ENCODE measurements around the gene RELL1.
A peak's percentile ranks its signal among the peaks of the same experiment; 100 is the strongest.

Gene RELL1, protein sequence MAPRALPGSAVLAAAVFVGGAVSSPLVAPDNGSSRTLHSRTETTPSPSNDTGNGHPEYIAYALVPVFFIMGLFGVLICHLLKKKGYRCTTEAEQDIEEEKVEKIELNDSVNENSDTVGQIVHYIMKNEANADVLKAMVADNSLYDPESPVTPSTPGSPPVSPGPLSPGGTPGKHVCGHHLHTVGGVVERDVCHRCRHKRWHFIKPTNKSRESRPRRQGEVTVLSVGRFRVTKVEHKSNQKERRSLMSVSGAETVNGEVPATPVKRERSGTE

DNA sequence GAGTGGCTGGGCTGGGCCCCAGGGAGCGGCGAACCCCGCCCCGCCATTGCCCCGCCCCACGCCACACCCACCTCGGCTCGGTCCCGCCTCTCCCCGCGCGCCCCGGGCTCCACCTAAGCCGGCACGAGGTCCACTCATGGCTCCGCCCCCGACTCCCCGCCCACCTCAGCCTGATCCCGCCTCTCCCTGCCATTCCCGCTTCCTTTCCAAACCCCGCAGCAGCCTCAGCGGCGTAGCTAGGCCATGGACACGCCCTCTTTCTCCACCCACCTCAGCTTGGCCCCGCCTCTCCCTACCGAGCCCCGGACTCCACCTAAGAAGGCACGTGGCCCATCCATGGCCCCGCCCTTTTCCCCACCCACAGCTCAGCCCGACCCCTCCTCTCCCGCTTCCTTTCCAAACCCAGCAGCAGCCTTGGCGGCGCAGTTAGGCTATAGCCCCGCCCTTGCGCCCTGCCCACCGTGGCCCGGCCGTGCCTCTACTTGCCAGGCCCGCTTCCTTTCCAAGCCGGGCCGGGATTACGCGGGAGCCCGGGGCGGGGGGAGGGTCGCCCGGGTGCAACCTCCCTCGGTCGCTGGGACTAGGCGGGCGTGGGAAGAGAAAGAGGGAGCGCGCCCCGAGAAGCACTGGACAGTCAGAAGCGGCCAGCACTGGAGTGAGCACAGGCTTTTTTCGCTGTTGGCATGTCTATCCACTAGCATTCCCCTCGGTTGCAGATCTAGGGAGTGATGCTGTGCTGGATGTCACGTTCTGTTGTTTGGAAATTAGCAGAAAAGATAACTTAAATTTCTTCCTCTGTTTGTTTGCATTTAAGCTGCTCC lies at the start of gene RELL1:
TSS of gene RELL1 (minus strand) at position 4 of the 821 bp plus-strand sequence. CDS start 89 bp downstream, outside the sequence.
- peak; percentile 97 for DNase-seq (ENCODE audit: low read depth)

DNA sequence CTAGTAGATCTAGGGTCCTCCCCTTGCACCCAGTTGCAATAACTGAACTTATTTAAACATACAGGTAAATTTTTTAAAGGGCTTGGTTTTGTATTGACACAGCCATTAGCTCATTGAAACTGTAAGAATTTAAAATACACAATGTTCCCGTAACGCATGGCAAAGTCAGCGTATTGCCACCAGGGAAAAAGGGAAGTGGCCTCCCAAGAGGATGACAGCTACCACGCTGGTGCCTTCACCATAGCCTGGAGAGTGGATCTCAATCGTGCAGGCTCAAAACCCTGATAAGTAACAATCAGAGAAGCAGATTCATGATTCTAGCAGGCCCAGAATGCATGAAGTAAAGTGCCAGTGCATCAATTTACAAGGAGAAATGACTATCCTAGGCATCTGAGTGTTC lies 49.4 kb upstream of the RELL1 start:
- no peak for DNase-seq (ENCODE audit: low read depth)

DNA sequence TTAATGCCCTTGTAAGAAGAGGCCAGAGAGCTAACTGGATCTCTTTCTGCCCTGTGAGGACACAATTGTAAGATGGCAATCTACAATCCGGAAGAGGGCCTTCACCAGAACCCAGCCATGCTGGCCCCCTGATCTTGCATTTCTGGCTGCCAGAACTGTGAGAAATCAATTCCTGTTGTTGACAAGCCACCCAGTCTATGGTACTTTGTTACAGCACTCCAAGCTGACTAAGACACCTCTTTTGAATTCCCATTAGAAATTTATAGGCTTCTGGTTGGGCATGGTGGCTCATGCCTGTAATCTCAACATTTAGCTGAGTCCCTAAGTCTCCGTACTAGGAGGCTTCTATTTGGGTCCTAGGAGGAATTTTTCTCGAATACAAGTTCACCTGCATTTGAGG lies 48.8 kb upstream of the RELL1 start:
- DNase-seq (ENCODE audit: low read depth), result no peak

DNA sequence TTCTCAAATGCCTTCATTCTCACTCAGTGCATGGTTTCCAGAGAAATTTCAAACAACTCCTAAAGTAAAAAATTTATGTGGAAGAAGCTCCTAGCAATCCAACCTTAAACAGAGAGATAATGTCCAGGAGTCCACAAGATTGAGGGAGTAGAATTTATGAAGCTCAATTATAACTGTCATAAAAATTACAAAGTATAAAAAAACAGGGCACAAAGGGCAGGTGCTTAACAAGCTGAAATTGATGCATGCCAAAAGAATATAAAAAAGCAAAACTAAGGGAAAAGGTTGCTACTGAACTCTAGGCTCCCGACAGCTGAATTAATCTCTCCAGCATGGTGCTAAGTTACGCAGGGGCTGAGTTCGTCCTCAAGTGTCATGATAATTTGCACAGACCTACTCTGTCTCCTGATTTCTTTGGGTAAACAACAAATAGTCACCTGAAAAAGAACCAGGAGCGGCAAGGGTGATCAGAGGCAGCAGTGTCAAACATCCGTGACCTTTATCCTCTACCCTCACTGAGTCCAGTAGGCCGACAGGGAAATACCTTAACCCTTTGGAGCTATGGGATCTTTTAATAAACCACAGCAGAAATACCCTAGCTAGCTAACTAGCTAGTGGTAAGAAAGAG lies 47.2 kb upstream of the RELL1 start:
- no peak for DNase-seq (ENCODE audit: low read depth)

DNA sequence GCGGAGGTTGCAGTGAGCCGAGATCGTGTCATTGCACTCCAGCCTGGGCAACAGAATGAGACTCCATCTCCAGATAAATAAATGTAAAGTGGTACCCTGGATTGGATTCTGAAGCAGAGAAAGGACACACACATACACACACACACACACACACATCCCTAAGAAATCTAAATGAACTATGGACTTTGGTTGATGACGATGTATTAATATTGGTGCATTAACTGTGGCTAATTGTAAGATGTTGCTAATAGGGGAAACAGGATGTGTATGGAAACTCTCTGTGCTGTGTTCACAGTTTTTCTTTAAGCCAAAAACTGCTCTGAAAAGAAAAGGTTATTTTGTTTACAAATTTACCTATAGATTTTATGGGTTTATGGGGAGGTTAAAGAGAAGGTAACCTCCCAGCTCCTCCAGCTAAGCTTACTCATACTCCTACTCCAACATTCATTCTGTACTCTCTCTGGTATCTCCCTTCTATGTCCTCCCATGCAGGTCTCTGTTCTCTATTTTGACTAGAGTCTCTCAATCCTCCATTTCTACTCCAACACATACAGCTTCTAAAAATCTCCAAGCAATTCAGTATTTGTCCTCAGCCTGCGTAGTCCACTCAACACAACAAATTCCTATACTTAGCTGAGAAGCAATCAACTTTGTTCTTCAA lies 46.5 kb upstream of the RELL1 start:
- DNase-seq (ENCODE audit: low read depth), result no peak

DNA sequence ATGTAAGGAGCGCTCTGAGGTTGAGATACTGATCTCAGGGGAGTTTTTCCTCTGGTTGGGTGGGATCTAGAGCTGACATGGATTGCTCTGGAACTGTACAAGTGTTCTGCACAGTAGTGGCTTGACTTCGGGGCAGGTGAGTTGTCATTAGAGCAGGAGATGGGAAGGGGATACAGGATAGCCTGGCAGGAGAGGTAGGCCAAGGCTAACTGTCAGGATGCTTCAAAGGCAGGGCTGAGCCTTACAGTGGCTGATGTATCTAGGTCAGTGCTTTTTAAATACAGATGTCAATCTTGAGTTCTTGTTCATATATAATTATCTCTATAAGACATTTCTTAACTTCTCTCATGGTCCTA lies 43.5 kb upstream of the RELL1 start:
- no peak for DNase-seq (ENCODE audit: low read depth)

DNA sequence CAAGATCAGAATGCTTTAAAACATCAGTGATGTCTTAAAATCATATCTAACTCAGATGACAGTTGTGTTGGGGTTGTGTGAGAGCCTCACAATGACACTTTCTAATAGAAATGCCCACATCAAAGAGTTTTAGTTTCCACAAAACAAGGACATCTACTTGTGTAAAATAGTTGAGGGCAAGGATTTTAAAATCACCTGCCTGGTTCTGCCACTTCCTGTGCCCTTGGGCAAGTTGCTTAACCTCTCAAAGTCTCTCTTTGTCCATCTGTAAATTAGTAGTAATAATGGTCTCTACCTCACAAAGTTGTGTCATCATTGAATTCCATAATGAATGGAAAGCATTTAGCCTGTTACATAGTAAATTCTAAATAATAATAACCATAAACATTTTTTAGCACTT lies 41.9 kb upstream of the RELL1 start:
- DNase-seq (ENCODE audit: low read depth), result no peak

DNA sequence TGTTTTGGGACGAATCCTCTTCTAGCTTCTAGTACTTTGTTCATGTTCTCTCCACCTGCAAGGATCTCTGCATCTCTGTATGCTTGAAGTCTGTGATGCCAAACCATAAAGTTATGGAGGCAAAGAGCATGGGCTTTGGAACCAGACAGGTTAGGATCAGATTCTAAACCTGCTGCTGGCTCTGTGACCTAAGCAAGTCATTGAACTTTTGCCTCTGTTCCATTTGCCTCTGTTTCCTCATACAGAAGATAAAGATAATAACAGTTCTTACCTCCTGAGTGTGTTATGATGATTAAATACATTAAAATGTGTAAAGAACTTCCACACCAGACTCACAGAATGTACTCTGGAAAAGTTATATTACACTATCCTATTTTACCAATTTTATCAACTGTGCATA lies 41.5 kb upstream of the RELL1 start:
- DNase-seq (ENCODE audit: low read depth), result no peak

DNA sequence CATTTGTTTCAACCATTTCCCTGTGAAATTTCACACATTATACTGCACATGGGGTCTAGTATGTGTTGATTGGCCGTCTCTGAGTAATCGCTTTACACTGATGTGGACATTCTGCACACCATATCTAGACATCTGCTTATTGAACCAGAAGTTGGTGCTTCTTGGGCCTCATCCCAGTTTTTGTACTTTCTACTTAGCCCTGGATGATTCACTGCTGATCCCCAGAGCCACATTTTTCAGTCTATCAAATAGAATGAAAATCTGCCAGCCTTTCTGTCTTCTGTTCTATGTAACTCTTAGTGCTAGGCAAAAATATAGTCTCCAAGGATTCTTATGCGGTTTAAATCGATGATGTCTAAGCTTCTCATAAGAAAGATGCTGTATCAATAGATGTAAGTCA lies 40.5 kb upstream of the RELL1 start:
- no peak for DNase-seq (ENCODE audit: low read depth)

DNA sequence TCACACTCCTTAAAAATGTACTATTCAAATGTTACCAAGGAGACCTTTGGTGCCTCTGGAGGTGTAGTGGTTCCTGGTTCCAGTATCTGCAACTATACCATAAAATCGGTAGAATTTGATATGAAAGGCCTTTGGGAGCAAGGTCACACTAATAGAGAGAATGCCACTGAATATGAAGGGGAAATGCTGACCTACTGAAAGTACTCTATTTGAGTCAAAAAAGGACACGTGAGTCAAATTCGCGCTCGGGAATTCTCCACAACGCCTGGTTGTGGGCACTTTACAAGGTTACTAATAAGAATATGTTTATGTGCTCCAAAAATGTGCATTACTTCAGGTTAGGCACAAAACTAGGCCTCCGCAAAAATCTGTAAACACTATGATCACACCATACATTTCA lies 39.5 kb upstream of the RELL1 start:
- no peak for DNase-seq (ENCODE audit: low read depth)

DNA sequence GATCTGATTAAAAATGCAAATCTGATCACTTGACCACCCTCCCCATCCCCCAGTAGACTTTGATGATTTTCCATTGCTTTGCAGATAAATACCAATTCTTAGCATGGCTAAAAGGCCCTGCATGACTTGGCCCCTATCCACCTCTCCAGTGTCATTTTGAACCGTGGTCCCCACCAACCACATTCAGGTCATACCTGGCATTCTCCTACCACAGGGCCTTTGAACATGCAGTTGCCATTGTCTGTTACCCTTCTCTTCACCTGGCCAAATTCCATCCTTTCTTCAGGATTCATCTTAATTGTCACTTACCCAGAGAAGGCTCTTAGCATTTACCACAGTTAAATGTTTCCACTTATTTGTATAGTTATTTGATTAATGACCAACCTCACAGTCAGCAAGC lies 36.9 kb upstream of the RELL1 start:
- no peak for DNase-seq (ENCODE audit: low read depth)

DNA sequence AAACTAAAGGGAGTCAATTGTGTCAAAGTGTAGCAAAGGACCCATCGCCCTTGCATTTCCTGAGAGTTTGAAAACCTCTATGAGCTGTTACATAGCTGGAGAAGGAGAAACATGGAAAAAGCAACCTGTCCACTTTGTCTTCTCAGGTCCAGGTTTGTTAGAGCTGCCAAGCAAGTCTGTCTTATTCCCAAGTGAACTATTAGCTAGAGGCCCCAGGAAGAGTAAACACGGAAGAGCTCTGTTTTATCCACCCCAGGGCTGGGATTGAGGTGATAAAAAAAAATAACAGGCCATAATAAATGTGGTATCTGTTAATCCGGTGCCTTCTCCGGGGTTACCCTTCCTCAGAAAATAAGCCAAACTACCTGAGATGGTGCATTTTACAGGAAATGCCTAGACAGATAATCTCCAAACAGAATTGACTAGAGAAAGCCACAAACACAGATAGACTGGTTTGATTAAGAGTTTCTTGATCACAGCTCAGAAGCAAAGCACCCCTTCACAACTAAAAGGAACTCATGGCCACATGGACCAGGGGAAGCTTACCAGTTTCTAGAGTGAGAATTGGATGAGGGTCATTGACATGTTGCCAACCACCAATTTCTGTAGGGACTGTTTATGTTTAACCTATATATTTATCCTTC lies 35.9 kb upstream of the RELL1 start:
- DNase-seq (ENCODE audit: low read depth), result no peak

DNA sequence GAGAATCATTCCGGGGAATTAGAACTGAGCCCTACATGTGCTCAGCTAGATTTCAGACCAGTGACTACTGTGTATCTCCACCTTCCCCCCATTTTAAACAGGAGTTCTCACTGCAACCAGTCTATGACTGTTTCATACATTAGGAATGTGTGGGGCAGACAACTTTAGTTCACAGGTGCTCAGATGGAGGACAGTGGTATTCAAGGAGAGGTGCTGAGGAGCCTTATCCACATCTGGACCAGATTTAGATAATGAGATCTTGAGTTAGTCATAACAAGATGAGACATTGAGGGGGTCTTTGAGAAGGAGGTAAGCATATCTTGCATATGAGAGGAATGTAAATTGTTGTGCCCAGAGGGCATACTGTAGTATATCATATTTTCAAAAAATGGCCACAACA lies 32.8 kb upstream of the RELL1 start:
- no peak for DNase-seq (ENCODE audit: low read depth)

DNA sequence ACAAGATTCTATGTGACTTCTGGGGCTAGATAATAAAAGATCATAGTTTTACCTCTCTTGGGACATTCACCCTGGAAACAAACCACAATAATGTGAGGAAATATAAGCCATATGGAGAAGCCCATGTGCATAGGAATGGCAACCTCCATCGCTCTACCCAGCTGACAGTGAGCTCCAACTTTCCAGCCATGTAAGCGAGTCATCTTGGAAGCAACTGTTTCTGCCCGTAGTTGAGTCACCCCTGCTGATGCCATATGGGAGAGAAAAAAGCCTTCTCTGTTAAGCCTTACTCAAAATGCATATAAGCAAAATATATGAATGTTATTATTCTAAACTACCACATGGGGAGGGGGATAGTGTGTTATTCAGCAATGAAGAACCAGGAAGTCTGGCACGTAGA lies 31.4 kb upstream of the RELL1 start:
- peak; percentile 33 for DNase-seq (ENCODE audit: low read depth)

DNA sequence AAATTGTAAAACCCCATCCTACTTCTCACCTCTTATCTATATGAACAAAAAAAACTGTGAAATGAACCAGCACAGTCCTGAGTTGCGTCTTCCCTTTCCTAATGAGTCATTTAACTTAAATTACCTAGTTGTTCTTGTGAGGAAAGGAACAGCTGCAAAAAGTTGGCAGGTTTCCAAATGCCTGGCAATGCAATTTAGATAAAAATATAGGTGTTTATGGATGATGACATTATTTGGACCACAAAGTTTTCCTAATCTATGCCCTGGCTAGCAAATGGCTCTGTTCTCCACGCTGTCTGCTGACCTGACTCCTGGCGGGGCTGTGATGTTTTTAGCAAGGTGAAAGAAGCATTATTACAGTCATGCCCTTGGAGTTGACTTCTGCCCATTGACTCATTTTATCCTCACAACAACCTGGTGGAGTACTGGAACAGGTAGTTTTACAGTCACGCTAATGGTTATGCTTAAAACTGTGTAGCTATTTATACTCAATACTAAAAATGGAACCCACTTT lies 29.8 kb upstream of the RELL1 start:
- DNase-seq (ENCODE audit: low read depth), result no peak

DNA sequence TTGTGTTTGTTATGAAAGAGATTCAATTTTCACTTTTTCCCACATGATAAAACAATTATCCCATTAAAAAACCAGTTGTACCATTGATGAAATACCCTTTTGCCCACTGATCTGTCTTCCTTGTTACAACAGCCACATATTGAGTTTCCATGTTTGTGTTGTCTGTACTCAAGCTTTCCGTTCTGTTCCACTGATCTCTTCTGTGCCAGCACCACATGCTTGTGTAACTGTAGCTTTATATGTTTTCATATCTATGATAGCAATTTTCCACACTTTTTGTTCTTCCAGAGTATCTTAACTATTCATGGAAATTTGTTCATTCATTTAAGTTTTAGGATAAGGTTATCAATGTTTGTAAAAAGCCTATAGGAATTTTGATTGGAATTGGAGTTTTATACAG lies 24.3 kb upstream of the RELL1 start:
- DNase-seq (ENCODE audit: low read depth), result no peak

DNA sequence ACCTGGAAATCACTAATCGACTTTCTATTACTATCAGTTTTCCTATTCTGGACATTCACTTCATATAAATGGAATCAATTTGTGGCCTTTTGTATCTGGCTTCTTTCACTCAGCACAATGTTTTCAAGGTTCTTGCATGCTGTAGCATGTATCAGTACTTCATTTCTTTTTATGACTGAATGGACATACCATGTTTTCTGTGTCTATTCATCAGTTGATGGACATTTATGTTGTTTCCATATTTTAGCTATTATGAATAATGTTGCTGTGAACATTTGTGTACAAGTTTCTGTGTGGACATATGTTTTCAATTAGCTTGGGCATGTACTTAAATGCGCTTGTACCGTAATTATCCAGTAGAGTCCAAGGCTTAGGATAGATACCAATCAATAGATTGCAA lies 19.9 kb upstream of the RELL1 start:
- DNase-seq (ENCODE audit: low read depth), result no peak

DNA sequence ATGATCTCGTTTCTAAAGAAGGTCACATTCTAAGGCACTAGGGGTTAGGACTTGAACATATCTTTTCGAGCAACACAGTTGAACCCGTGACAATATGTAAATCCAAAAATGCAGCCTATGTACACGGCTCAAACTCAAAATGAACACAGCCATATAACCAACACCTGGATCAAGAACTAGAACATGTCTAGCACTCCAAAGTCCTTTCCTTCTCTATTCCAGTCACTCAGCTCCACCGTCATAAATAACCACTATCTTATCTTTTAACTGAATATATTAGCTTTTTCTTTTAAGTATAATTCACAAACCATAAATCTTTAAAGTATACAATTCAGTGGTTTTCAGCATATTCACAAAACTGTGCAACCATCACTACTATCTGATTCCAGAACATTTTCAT lies 19.4 kb upstream of the RELL1 start:
- DNase-seq (ENCODE audit: low read depth), result no peak

DNA sequence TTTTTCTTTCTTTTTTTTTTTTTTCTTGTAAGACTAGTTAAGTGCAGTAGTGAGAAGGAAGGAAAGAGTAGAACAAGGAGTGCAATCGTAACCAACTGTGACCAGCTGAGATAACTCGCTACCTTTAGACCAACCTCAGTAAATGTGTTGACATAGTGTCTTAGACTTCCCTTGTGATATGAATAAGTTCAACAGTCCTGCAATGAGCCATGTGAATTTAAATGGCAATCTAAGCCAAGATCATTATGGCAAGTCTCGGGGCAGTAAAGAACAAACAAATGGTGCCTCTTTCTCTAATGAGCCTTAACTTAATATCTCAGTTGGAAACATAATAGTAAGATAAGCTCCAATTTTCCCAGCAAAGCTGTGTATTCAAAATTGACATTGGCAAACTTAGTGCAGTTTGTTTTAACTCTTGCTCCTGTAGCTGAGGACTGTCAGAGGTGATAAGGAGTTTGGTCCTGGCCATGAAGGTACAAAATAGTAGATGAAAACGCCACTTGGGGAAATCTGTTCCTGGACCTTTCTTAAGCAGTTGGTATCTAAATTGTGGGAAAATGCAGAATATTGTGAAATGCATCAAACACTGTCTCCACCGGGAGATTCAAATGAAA lies 13.8 kb upstream of the RELL1 start:
- DNase-seq (ENCODE audit: low read depth), result no peak

DNA sequence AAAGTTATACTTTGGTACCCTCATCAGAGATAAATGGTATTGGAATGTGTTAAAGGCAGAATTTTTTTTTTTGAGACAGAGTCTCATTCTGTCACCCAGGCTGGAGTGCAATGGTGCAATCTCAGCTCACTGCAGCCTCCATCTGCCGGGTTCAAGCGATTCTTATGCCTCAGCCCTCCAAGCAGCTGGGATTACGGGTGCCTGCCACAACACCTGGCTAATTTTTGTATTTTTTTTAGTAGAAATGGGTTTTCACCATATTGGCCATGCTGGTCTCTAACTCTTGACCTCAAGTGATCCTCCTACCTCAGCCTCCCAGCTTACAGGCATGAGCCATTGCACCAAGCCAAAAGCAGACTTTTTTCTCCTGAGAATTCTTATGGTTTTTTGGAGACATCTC lies 11.4 kb upstream of the RELL1 start:
- DNase-seq (ENCODE audit: low read depth), result no peak

DNA sequence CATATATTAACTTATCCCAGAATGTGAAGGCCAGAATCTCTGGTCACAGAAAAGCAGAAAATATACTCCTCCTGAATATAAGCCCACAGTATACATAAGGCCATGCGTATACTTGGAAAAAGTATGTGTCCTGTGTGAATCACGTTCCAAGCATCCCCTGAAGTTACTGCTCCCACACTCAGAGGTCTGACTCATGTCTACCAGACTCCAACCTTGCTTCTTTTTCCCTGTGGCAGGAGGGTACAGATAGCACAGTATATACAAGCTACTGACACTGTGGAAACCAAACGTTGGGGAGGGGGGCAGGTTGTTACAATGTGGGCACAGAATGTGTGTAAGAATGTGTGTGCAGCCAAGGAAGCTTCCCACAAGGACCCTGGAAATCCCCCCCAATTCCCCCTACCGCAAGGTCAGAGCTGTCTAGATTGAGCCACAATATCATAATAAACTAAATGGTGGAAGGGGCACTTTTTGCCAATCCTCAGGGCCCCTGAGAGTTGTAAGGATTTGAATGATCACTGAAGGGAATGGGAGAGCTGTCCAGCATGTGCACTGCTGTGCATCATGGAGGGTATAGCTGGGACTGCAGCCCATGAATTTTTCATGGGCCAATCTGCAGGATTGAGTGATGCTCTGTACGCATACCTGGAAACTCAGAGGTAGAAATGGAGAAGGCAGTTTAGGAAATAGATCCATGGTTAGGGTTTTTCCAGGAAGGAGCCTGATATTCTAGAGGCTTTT lies 7.4 kb upstream of the RELL1 start:
- DNase-seq (ENCODE audit: low read depth), result peak; percentile 71

Measured in HS-27A (cell line).